Upper lobe of right lung (tissue), 1 donor: Measurements from ENCODE around the gene CUL4B. TPM values are rescaled to one million over a fixed set of nuclear protein-coding genes. Genes with fewer than 3 reads are reported as not detected.

Experiments
- ATAC-seq: fragments of 200-7000 bp; cut with Tn5 transposase; one replicate; pipeline ENCODE4 v1.9.1; 2020; ENCODE audit warnings: mild to moderate bottlenecking, moderate library complexity
- DNase-seq: peaks from one replicate; pipeline ENCODE4 v3.0.0-alpha.2; 2020
- H3K27ac ChIP-seq: fragments of 200-600 bp; one replicate; pipeline ENCODE4 v1.8.0; 2022
- H3K27me3 ChIP-seq: fragments of 200-600 bp; one replicate; pipeline ENCODE4 v1.8.0; 2022; ENCODE audit warnings: mild to moderate bottlenecking
- H3K36me3 ChIP-seq: fragments of 200-600 bp; one replicate; pipeline ENCODE4 v1.8.0; 2022
- H3K4me1 ChIP-seq: fragments of 200-600 bp; one replicate; pipeline ENCODE4 v1.8.0; 2022
- H3K4me3 ChIP-seq: fragments of 200-600 bp; one replicate; pipeline ENCODE4 v1.8.0; 2022; ENCODE audit warnings: mild to moderate bottlenecking
- H3K9me3 ChIP-seq: fragments of 200-600 bp; one replicate; pipeline ENCODE4 v1.8.0; 2022
- intact Hi-C: fragments of 100-400 bp; cut with DNase I; formaldehyde crosslinking; loops from one replicate; pipeline ENCODE4 v1.11.0; 2022
- total RNA-seq: library from RNA; stranded (reverse); fragmentation: NEBNext Ultra II Directional; extraction: Animal tissue kit (Norgen Biotek cat#: 25700); gene quantifications from one replicate; pipeline ENCODE4 v1.2.1, GENCODE V29; 2021
- TF ChIP-seq, protein P1 (sequence below): fragments of 200-600 bp; IDR thresholded peaks from one replicate; pipeline ENCODE4 v1.8.0; 2022; ENCODE audit warnings: antibody characterized with exemption
- donor health status: DM: no; HTN: yes; CAD: no; lungs with severe emphysema.

Gene CUL4B
- total RNA-seq, 1 donor from 2014 or later = 38.6 TPM

DNA sequence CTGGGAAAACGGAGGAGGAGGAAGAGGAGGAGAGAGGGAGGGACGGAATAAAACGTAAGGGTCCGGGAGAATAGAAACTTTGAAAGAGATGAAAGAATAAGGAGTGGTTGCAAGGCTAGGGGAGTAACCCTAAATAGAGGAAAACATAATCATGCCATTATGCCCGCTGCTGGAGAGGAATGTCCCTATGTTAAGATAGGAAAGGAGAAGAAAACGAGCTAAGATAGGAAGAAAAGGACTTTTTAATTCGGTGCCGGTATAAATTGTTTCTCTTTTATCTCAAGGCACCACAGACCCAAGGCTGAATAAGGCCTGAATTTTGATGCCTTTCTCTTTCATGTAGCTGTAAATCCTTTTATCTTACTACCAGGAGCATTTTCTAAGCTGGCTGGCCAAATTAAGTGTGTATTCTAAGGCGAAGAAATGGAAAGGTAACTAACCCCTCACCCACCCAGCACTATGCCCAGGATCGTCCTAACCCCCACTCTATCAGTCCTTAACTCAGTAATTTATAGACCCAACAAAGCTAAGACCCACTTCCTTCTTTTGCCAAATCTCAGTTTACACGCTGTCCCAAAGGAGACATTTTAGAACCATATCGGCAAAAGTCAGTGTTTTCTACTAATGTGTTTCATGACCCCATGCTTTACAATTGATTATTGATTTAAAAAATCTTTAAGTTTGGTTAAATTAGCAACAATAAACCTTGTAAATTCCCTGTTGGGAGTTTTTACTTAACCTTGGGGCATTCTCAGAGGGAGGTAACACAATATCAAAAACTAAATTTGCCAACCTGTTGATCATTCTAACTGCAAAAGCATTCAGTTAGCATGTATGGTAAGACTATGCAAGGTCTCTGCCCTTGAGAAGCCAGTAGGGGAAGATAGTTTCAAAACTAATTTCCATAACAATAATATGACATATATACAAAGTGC, 1.1 kb upstream of the CUL4B start:
- H3K27me3 ChIP-seq = no peaks in the 10 kb centered on the region
- DNase-seq = no peak
- no peaks in the 10 kb centered on the region for H3K36me3 ChIP-seq
- peak overlapping the region; percentile 59 for H3K4me3 ChIP-seq
- intact Hi-C loops = no loop called here
- no peak for ATAC-seq
- H3K4me1 ChIP-seq = no peaks in the 10 kb centered on the region
- TF ChIP-seq, protein P1, sequence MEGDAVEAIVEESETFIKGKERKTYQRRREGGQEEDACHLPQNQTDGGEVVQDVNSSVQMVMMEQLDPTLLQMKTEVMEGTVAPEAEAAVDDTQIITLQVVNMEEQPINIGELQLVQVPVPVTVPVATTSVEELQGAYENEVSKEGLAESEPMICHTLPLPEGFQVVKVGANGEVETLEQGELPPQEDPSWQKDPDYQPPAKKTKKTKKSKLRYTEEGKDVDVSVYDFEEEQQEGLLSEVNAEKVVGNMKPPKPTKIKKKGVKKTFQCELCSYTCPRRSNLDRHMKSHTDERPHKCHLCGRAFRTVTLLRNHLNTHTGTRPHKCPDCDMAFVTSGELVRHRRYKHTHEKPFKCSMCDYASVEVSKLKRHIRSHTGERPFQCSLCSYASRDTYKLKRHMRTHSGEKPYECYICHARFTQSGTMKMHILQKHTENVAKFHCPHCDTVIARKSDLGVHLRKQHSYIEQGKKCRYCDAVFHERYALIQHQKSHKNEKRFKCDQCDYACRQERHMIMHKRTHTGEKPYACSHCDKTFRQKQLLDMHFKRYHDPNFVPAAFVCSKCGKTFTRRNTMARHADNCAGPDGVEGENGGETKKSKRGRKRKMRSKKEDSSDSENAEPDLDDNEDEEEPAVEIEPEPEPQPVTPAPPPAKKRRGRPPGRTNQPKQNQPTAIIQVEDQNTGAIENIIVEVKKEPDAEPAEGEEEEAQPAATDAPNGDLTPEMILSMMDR = no peak
- H3K9me3 ChIP-seq = no peaks in the 10 kb centered on the region
- H3K27ac ChIP-seq = peak overlapping the region; percentile 96

DNA sequence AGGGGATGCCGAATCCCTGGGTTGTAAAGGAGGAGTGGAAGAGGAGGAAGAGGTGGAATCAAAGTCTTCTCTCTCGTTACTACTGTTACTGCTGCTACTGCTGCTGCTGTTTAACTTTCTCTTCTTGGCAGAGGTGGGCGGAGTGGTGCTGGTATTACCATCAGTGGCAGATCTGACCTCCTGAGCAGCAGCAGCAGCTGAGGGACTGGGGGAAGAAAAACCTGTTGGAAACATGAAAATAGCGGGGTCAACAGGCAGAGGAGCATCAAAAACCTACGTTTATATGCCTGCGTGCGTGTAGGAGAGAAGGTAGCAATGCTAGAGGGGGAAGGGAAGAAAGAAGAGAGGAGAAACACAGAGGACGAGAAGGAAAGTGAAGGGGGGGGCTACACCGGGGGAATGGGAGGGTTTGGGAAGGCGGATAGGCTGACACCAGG, 339 bp downstream of the CUL4B start:
- ATAC-seq (peak; percentile 19), DNase-seq (no peak)
- peak overlapping the region; percentile 59 for H3K4me3 ChIP-seq
- H3K27me3 ChIP-seq = no peaks in the 10 kb centered on the region
- H3K9me3 ChIP-seq = no peaks in the 10 kb centered on the region
- peak overlapping the region; percentile 96 for H3K27ac ChIP-seq
- H3K36me3 ChIP-seq = peaks cover 6% of the 10 kb centered on the region
- TF ChIP-seq, protein P1 = no peak
- intact Hi-C loops = no loop called here
- no peaks in the 10 kb centered on the region for H3K4me1 ChIP-seq

DNA sequence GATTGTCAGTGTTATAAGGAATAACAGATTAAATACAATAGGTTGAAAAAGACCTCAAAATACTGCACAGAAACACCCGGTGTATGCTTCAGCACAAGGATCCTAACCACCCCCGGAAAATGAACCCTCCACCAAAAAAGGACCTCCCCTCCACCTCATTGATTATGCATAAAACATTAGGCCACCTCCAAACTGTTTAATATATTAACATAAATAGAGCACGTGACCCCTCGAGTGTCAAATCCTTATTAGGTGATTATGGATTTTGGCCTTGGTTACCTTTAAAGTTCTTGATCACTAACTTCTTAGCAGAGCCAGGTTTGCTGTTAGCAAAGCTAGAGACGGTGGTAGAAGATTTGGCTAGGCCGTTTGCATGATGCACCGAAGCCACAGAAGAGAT, 958 bp downstream of the CUL4B start:
- Histone ChIP-seq H3K27me3 (no peaks in the 10 kb centered on the region), H3K4me1 (no peaks in the 10 kb centered on the region), H3K27ac (peak overlapping the region; percentile 96), H3K9me3 (no peaks in the 10 kb centered on the region), H3K36me3 (peaks cover 6% of the 10 kb centered on the region), H3K4me3 (peak overlapping the region; percentile 59)
- no peak for DNase-seq
- intact Hi-C loops = no loop called here
- TF ChIP-seq, protein P1 = no peak
- no peak for ATAC-seq

GRCh38 chrX:120556251-120556650, 4.5 kb downstream of the CUL4B start:
- Histone ChIP-seq H3K27ac (no peak overlapping the region), H3K36me3 (peaks cover 6% of the 10 kb centered on the region), H3K27me3 (no peaks in the 10 kb centered on the region), H3K9me3 (no peaks in the 10 kb centered on the region), H3K4me1 (no peaks in the 10 kb centered on the region), H3K4me3 (no peak overlapping the region)
- TF ChIP-seq, protein P1 = no peak
- DNase-seq = no peak
- intact Hi-C loops = no loop called here
- no peak for ATAC-seq

DNA sequence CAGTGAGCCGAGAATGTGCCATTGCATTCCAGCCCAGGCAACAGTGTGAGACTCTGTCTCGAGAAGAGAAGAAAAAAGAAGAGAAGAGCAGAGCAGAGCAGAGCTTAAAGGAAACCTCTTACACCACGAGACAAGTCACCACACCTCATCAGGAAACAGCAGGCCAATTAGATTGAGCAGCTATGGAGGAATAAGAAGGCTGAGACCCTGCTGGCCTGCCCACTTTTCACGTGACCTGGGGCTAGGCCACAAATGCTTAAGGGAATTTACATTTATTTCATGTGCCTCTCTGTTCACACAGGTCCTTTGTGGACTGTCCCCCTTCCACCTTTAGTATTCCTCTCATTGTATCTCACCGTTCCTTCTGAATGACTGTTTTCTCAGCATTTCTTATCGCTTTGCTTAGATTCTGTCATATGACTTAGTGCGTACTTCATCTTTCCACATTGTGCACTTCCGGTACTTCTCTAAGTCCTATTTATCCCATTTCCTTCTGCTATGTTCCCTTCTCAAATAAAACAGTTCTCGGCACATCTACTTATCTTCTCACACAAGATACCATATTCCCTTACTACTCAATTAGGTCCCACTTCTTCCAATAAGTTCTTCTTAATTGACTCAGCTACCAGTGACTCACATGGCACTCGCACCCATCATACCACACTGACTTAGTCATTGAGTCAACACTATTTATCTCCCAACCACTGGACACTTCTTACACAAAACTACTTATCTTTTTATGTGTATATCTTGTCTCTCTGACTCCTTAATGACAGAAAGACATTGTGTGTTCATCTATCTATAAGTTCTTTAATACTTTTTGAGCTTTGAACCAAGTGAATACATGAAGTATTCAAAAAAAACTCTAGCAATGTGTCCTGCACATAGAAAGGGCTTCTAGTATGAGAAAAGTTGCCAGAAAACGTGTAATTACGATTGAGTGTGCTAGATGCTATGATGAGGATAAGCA, 11.0 kb downstream of the CUL4B start:
- no peak for ATAC-seq
- intact Hi-C loops = no loop called here
- H3K9me3 ChIP-seq = no peaks in the 10 kb centered on the region
- H3K27me3 ChIP-seq = no peaks in the 10 kb centered on the region
- peaks cover 15% of the 10 kb centered on the region for H3K36me3 ChIP-seq
- no peak overlapping the region for H3K27ac ChIP-seq
- TF ChIP-seq, protein P1 = no peak
- no peak for DNase-seq
- H3K4me3 ChIP-seq = no peak overlapping the region
- no peaks in the 10 kb centered on the region for H3K4me1 ChIP-seq
